Peyer's patch (tissue), 4 donors: ENCODE results near the gene VWA7.

Experiments used
- POLR2A ChIP-seq, 2 donors: fragments of 450-650 bp; IDR thresholded peaks; one replicate each; pipeline ENCODE4 v1.5.1; 2017; ENCODE audit warnings: antibody characterized with exemption in 2 of 2, mild to moderate bottlenecking in 2 of 2, moderate library complexity in 2 of 2
- TF ChIP-seq, protein P1 (sequence below), 6 experiments: fragments of 450-650 bp in 4 of 6; fragments of 200-600 bp in 2 of 6; sonication (generic) in 1 of 6; IDR thresholded peaks; one replicate each; pipeline ENCODE4 v1.5.1; 2017 to 2019; ENCODE audit warnings: antibody characterized with exemption in 6 of 6, mild to moderate bottlenecking in 3 of 6, moderate library complexity in 1 of 6

DNA sequence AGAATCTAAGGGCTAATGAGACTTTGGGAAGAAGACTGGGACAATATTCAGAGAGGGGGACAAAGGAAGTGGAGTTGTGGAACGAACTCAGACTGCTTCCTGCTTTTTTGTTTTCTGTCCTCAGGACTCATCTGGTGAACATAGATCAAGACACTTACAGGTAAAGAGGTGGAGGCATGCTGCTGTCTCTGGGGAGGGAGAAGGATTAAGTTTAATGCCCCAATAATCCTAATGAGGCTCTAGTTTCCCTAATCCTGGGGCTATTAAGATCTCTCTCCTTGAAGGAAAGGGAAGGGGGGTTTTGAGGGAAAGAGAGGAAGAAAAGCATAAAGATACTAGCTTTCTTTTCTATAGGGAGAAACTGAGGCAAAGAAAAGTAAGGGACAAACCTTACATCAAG is 32.7 kb downstream of the VWA7 start:
- no peak for TF ChIP-seq POLR2A (IDR thresholded peaks at IDR 0.05)
- TF ChIP-seq, protein P1, sequence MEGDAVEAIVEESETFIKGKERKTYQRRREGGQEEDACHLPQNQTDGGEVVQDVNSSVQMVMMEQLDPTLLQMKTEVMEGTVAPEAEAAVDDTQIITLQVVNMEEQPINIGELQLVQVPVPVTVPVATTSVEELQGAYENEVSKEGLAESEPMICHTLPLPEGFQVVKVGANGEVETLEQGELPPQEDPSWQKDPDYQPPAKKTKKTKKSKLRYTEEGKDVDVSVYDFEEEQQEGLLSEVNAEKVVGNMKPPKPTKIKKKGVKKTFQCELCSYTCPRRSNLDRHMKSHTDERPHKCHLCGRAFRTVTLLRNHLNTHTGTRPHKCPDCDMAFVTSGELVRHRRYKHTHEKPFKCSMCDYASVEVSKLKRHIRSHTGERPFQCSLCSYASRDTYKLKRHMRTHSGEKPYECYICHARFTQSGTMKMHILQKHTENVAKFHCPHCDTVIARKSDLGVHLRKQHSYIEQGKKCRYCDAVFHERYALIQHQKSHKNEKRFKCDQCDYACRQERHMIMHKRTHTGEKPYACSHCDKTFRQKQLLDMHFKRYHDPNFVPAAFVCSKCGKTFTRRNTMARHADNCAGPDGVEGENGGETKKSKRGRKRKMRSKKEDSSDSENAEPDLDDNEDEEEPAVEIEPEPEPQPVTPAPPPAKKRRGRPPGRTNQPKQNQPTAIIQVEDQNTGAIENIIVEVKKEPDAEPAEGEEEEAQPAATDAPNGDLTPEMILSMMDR (IDR thresholded peaks at IDR 0.05) = no peak
